ENCODE results near the gene HOMER2.

- TF ChIP-seq CTCF (conservative IDR thresholded peaks at IDR 0.05 in 1 of 2, IDR thresholded peaks at IDR 0.05 in 1 of 2; ENCODE audit: low read depth in 1 of 2, low read length in 2 of 2) = no peak
- TF ChIP-seq EZH2 (IDR thresholded peaks at IDR 0.05; ENCODE audit: low read length, missing control alignments) = no peak
Measured at GRCh38 chr15:82979726-82980125, 27.2 kb upstream of the HOMER2 start.

Data from fibroblast of lung (primary cell).